ENCODE measurements around the gene STUB1. TPM values are rescaled to one million over a fixed set of nuclear protein-coding genes. Genes with fewer than 3 reads are reported as not detected.

The STUB1 gene
- polyA plus RNA-seq, 2 of the 4 experiments (the other 2 are of a cell fraction) = 60.6 to 93.5 TPM

GRCh38 chr16:652454-653305, 27.5 kb upstream of the STUB1 start:
- CTCF ChIA-PET = interaction anchor here (1.0 to 6.1 kb wide), 6 partner anchors 7 to 23 kb away, joined by 3 to 64 read pairs (median 7); partner anchors contain the start of genes METTL26 and RHOT2
- POLR2A ChIA-PET = no interaction called here
- WGBS (ENCODE audit: missing lambda C conversion rate) = 89% methylated on average over 26 of the region's 28 CpGs

GRCh38 chr16:654034-654433, 26.2 kb upstream of the STUB1 start:
- DNase-seq (ENCODE audit: low read depth in 1 of 2, low spot score in 1 of 2) = no peak
- no peak for FAIRE-seq
- no peak overlapping the region for H3K27ac ChIP-seq
- WGBS (ENCODE audit: missing lambda C conversion rate) = 90% methylated on average over 12 of the region's 12 CpGs
- no peak for ATAC-seq
- H3K4me3 ChIP-seq = no peak overlapping the region
- CTCF ChIA-PET = interaction anchor here (0.6 to 4.1 kb wide), 6 partner anchors 9 to 75 kb away, joined by 3 to 16 read pairs (median 4); partner anchors contain the start of genes METTL26 and RHOT2
- H3K4me1 ChIP-seq = peaks cover 6% of the 10 kb centered on the region; the same call in 2 of the 3 replicates
- POLR2A ChIA-PET = no interaction called here
- TF ChIP-seq HEYL (CRISPR knock-in tag; IDR thresholded peaks at IDR 0.05) (no peak), KDM1A (IDR thresholded peaks at IDR 0.05; ENCODE audit: low read depth) (no peak), HMGXB4 (CRISPR knock-in tag; IDR thresholded peaks at IDR 0.05; ENCODE audit: borderline replicate concordance) (no peak), HOXB13 (CRISPR knock-in tag; IDR thresholded peaks at IDR 0.05; ENCODE audit: low read depth) (no peak), RFX5 (IDR thresholded peaks at IDR 0.05) (no peak), CBX2 (IDR thresholded peaks at IDR 0.05; ENCODE audit: borderline replicate concordance, low read depth) (no peak), POLR2A (IDR thresholded peaks at IDR 0.05; ENCODE audit: low read length) (no peak), EHMT2 (IDR thresholded peaks at IDR 0.05; ENCODE audit: low read depth) (no peak)
- TF ChIP-seq, protein P1, sequence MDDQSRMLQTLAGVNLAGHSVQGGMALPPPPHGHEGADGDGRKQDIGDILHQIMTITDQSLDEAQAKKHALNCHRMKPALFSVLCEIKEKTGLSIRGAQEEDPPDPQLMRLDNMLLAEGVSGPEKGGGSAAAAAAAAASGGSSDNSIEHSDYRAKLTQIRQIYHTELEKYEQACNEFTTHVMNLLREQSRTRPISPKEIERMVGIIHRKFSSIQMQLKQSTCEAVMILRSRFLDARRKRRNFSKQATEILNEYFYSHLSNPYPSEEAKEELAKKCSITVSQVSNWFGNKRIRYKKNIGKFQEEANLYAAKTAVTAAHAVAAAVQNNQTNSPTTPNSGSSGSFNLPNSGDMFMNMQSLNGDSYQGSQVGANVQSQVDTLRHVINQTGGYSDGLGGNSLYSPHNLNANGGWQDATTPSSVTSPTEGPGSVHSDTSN (IDR thresholded peaks at IDR 0.05) = no peak
- TF ChIP-seq, protein P2, sequence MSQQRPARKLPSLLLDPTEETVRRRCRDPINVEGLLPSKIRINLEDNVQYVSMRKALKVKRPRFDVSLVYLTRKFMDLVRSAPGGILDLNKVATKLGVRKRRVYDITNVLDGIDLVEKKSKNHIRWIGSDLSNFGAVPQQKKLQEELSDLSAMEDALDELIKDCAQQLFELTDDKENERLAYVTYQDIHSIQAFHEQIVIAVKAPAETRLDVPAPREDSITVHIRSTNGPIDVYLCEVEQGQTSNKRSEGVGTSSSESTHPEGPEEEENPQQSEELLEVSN (IDR thresholded peaks at IDR 0.05; ENCODE audit: borderline replicate concordance, low read depth) = no peak
- TF ChIP-seq, protein P3, sequence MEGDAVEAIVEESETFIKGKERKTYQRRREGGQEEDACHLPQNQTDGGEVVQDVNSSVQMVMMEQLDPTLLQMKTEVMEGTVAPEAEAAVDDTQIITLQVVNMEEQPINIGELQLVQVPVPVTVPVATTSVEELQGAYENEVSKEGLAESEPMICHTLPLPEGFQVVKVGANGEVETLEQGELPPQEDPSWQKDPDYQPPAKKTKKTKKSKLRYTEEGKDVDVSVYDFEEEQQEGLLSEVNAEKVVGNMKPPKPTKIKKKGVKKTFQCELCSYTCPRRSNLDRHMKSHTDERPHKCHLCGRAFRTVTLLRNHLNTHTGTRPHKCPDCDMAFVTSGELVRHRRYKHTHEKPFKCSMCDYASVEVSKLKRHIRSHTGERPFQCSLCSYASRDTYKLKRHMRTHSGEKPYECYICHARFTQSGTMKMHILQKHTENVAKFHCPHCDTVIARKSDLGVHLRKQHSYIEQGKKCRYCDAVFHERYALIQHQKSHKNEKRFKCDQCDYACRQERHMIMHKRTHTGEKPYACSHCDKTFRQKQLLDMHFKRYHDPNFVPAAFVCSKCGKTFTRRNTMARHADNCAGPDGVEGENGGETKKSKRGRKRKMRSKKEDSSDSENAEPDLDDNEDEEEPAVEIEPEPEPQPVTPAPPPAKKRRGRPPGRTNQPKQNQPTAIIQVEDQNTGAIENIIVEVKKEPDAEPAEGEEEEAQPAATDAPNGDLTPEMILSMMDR (IDR thresholded peaks at IDR 0.05) = no peak
- TF ChIP-seq, protein P4, sequence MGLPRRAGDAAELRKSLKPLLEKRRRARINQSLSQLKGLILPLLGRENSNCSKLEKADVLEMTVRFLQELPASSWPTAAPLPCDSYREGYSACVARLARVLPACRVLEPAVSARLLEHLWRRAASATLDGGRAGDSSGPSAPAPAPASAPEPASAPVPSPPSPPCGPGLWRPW (IDR thresholded peaks at IDR 0.05) = no peak
- no peak overlapping the region for H3K4me2 ChIP-seq
- no peaks in the 10 kb centered on the region for H3K9me3 ChIP-seq

More at GRCh38 chr16:652454-653305, 27.5 kb upstream of the STUB1 start:
- H3K9me3 ChIP-seq = no peaks in the 10 kb centered on the region
- no peak overlapping the region for H3K4me2 ChIP-seq
- H3K4me1 ChIP-seq = peaks cover 15% of the 10 kb centered on the region
- H3K4me3 ChIP-seq = no peak overlapping the region
- H3K27ac ChIP-seq = no peak overlapping the region
- TF ChIP-seq KDM1A (IDR thresholded peaks at IDR 0.05; ENCODE audit: low read depth) (no peak), JUNB (IDR thresholded peaks at IDR 0.05) (no peak), SMC3 (IDR thresholded peaks at IDR 0.05) (no peak), FOSB (CRISPR knock-in tag; IDR thresholded peaks at IDR 0.05) (no peak), JUN (IDR thresholded peaks at IDR 0.05) (no peak), ZSCAN20 (CRISPR knock-in tag; IDR thresholded peaks at IDR 0.05) (no peak)
- TF ChIP-seq, protein P4 (IDR thresholded peaks at IDR 0.05) = no peak
- TF ChIP-seq, protein P2 (IDR thresholded peaks at IDR 0.05; ENCODE audit: borderline replicate concordance, low read depth) = no peak
- TF ChIP-seq, protein P3 (IDR thresholded peaks at IDR 0.05) = no peak
- DNase-seq (ENCODE audit: low read depth in 1 of 2, low spot score in 1 of 2) (no peak), ATAC-seq (no peak), FAIRE-seq (no peak)
